Gastrocnemius medialis (tissue), 4 donors: Measurements from ENCODE around the gene ELK4. TPM values are rescaled to one million over a fixed set of nuclear protein-coding genes. Genes with fewer than 3 reads are reported as not detected.

ENCODE experiments used
- ATAC-seq, 2 donors: fragments of 150-250 bp; one replicate each; pipeline ENCODE4 v1.9.1; 2016
- DNase-seq, 2 donors: peaks; one replicate each; pipeline ENCODE4 v3.0.0-alpha.2; 2019
- H3K27ac ChIP-seq, 4 donors: fragments of 200-600 bp; sonication (generic); 1 replicate in 1 of 4; 2 replicates in 3 of 4; pipeline ENCODE4 v1.5.1; 2016 to 2018; ENCODE audit warnings: mild to moderate bottlenecking in 2 of 4, moderate library complexity in 1 of 4
- H3K27me3 ChIP-seq, 3 donors: fragments of 200-600 bp; sonication (generic) in 2 of 3; 1 replicate in 1 of 3; 2 replicates in 2 of 3; pipeline versions ENCODE4 v1.5.1 to v1.6.0; 2016 to 2019; ENCODE audit warnings: mild to moderate bottlenecking in 1 of 3, moderate library complexity in 1 of 3
- H3K36me3 ChIP-seq, 2 donors: fragments of 200-600 bp; sonication (generic) in 1 of 2; one replicate each; pipeline ENCODE4 v1.5.1; 2017 to 2018
- H3K4me1 ChIP-seq, 2 donors: fragments of 200-600 bp; sonication (generic) in 1 of 2; one replicate each; pipeline ENCODE4 v1.5.1; 2016 to 2017; ENCODE audit warnings: mild to moderate bottlenecking in 2 of 2
- H3K4me3 ChIP-seq, 4 donors: fragments of 200-600 bp; sonication (generic) in 3 of 4; 1 replicate in 1 of 4; 2 replicates in 3 of 4; pipeline ENCODE4 v1.5.1; 2016 to 2019; ENCODE audit warnings: mild to moderate bottlenecking in 2 of 4
- H3K9me3 ChIP-seq, 3 donors: fragments of 200-600 bp; sonication (generic) in 2 of 3; 1 replicate in 1 of 3; 2 replicates in 2 of 3; pipeline ENCODE4 v1.5.1; 2016 to 2019
- CTCF ChIP-seq, 5 experiments: fragments of 450-650 bp in 3 of 5; fragments of 200-600 bp in 2 of 5; sonication (generic) in 2 of 5; IDR thresholded peaks in 4 of 5; conservative IDR thresholded peaks in 1 of 5; 1 replicate in 4 of 5; 2 replicates in 1 of 5; pipeline ENCODE4 v1.5.1; 2016 to 2019; ENCODE audit warnings: antibody characterized with exemption in 5 of 5, mild to moderate bottlenecking in 3 of 5, moderate library complexity in 3 of 5
- POLR2A ChIP-seq, 2 donors: fragments of 450-650 bp; IDR thresholded peaks; one replicate each; pipeline ENCODE4 v1.6.1; 2017; ENCODE audit warnings: antibody characterized with exemption in 2 of 2, mild to moderate bottlenecking in 2 of 2, moderate library complexity in 2 of 2
- in situ Hi-C, 4 donors: fragments of 200-750 bp; cut with MboI; loops; one replicate each; pipeline versions ENCODE4 v1.15.0 to v1.8.0; 2017; ENCODE audit warnings: low sequenced_read_pairs in 4 of 4
- intact Hi-C: fragments of 100-400 bp; cut with DNase I; formaldehyde crosslinking; loops from one replicate; pipeline ENCODE4 v1.15.1; 2023; ENCODE audit warnings: low total_unique reads
- total RNA-seq, 4 donors: library from RNA; depleted of rRNA; stranded (reverse); fragments of >200 nt; gene quantifications; one replicate each; pipeline versions ENCODE4 v1.1.0 to v1.2.3, GENCODE V29; 2016

The ELK4 gene
- total RNA-seq, 4 donors from 2014 or later = 17.3 to 24.2 (median 20.1) TPM

DNA sequence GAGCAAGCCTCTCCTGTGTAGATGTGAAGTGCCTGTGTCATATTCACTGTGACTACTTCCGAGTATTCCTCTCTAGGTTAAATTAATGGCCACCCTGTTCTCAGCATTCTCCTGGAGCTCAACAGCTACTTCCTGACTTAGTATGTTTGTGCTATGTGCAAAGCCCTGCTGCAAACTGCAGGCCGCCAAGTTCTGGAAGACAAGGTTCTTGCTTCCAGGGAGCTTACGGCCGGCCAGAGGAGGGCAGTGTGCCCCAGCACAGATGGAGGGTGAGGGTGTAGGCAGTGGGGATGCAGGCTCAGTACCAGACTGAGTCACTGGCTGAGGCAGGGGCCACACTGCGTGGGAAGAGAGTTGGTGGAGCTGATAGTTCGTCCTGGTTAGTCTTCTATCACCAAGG lies 43.2 kb downstream of the ELK4 start:
- H3K9me3 ChIP-seq = no peaks in the 10 kb centered on the region
- intact Hi-C loops (no loop called here), in situ Hi-C loops (loop anchor here in 1 of 4 donors (5.0 kb wide), 1 partner anchor 69 kb away; no protein-coding TSS in a partner anchor)
- H3K4me3 ChIP-seq = no peak overlapping the region
- H3K4me1 ChIP-seq = no peaks in the 10 kb centered on the region
- H3K27ac ChIP-seq = no peak overlapping the region
- H3K27me3 ChIP-seq = no peaks in the 10 kb centered on the region
- no peak for ATAC-seq
- no peak for TF ChIP-seq CTCF (IDR thresholded peaks at IDR 0.05 in 4 of 5, conservative IDR thresholded peaks at IDR 0.05 in 1 of 5)
- no peak for TF ChIP-seq POLR2A (IDR thresholded peaks at IDR 0.05)
- DNase-seq = no peak
- no peaks in the 10 kb centered on the region for H3K36me3 ChIP-seq

DNA sequence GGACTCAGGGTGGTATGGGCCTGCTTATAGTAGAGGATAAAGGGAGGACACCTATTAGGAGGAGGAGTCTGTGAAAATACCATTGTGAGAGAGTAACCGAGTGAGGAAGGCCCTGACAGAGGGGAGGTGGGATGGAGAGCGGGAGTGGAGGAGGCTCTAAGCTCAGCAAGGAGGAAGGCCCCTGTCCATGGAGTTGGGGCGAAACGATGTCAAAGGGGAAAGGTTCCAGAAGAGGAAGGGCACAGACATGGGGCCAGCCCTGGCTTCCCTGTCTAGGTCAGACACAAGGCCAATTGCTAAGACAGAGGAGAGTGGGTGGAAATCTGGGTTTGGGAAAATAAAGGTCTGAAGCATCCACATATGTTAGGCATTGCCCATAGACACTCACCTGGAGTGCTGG lies 44.2 kb downstream of the ELK4 start:
- no peaks in the 10 kb centered on the region for H3K36me3 ChIP-seq
- H3K27ac ChIP-seq = no peak overlapping the region
- in situ Hi-C loops (loop anchor here in 1 of 4 donors (5.0 kb wide), 1 partner anchor 70 kb away; no protein-coding TSS in a partner anchor), intact Hi-C loops (no loop called here)
- TF ChIP-seq POLR2A (IDR thresholded peaks at IDR 0.05) (no peak), CTCF (IDR thresholded peaks at IDR 0.05 in 4 of 5, conservative IDR thresholded peaks at IDR 0.05 in 1 of 5) (no peak)
- H3K9me3 ChIP-seq = no peaks in the 10 kb centered on the region
- no peak for DNase-seq
- no peak overlapping the region for H3K4me3 ChIP-seq
- H3K27me3 ChIP-seq = no peaks in the 10 kb centered on the region
- no peaks in the 10 kb centered on the region for H3K4me1 ChIP-seq
- ATAC-seq = no peak

GRCh38 chr1:205585835-205586785 lies 45.7 kb downstream of the ELK4 start:
- ATAC-seq (no peak), DNase-seq (no peak)
- Histone ChIP-seq H3K27me3 (peaks cover 0 to 3% (median 0%) of the 10 kb centered on the region in 3 donors), H3K4me3 (no peak overlapping the region), H3K4me1 (no peaks in the 10 kb centered on the region), H3K27ac (no peak overlapping the region), H3K36me3 (no peaks in the 10 kb centered on the region), H3K9me3 (no peaks in the 10 kb centered on the region)
- in situ Hi-C loops = loop anchor here in 1 of 4 donors (5.0 kb wide), 1 partner anchor 71 kb away; no protein-coding TSS in a partner anchor
- TF ChIP-seq CTCF (IDR thresholded peaks at IDR 0.05 in 4 of 5, conservative IDR thresholded peaks at IDR 0.05 in 1 of 5) (no peak), POLR2A (IDR thresholded peaks at IDR 0.05) (no peak)
- intact Hi-C loops = no loop called here

GRCh38 chr1:205585169-205585834 lies 46.5 kb downstream of the ELK4 start:
- Histone ChIP-seq H3K4me1 (no peaks in the 10 kb centered on the region), H3K9me3 (no peaks in the 10 kb centered on the region), H3K4me3 (no peak overlapping the region), H3K36me3 (no peaks in the 10 kb centered on the region), H3K27me3 (peaks cover 0 to 7% (median 3%) of the 10 kb centered on the region in 3 donors), H3K27ac (no peak overlapping the region)
- intact Hi-C loops (no loop called here), in situ Hi-C loops (loop anchor here in 1 of 4 donors (5.0 kb wide), 1 partner anchor 72 kb away; no protein-coding TSS in a partner anchor)
- no peak for TF ChIP-seq POLR2A (IDR thresholded peaks at IDR 0.05)
- no peak for TF ChIP-seq CTCF (IDR thresholded peaks at IDR 0.05 in 4 of 5, conservative IDR thresholded peaks at IDR 0.05 in 1 of 5)
- ATAC-seq (no peak), DNase-seq (no peak)
